OCI-LY1 (cell line): Measurements from ENCODE around the gene SLC2A13.

ENCODE experiments used
- H2AFZ ChIP-seq: fragments of 200-600 bp; sonication (generic), shearing (Covaris generic); 2 replicates; pipeline ENCODE4 v1.6.0; 2014; ENCODE audit warnings: antibody characterized with exemption, mild to moderate bottlenecking, low read length
- H3F3A ChIP-seq: fragments of 200-600 bp; sonication (generic), shearing (Covaris generic); 2 replicates; pipeline ENCODE4 v1.6.0; 2014; ENCODE audit warnings: mild to moderate bottlenecking, antibody characterized with exemption, low read length, moderate library complexity; ENCODE audit not compliant: insufficient read depth
- H3K27ac ChIP-seq: fragments of 200-600 bp; sonication (generic); 2 replicates; pipeline ENCODE4 v1.5.1; 2014; ENCODE audit warnings: low read length, mixed run types, mild to moderate bottlenecking, low read depth; ENCODE audit not compliant: poor library complexity, severe bottlenecking
- H3K27me3 ChIP-seq: fragments of 200-600 bp; sonication (generic); 2 replicates; pipeline ENCODE4 v1.6.0; 2014; ENCODE audit warnings: antibody characterized with exemption, mild to moderate bottlenecking, low read length, moderate library complexity; ENCODE audit not compliant: insufficient read depth
- H3K36me3 ChIP-seq: fragments of 200-600 bp; sonication (generic); 2 replicates; pipeline ENCODE4 v1.6.1; 2014; ENCODE audit warnings: mild to moderate bottlenecking, antibody characterized with exemption, low read length, moderate library complexity, mixed read lengths; ENCODE audit not compliant: insufficient read depth
- H3K4me1 ChIP-seq: fragments of 200-600 bp; sonication (generic); 2 replicates; pipeline ENCODE4 v1.5.1; 2014; ENCODE audit warnings: mild to moderate bottlenecking, low read length, moderate library complexity; ENCODE audit not compliant: insufficient read depth, severe bottlenecking
- H3K4me2 ChIP-seq: fragments of 200-600 bp; sonication (generic), shearing (Covaris generic); 2 replicates; pipeline ENCODE4 v1.6.1; 2014; ENCODE audit warnings: low read length
- H3K4me3 ChIP-seq: fragments of 200-600 bp; sonication (generic); 2 replicates; pipeline ENCODE4 v1.5.1; 2014; ENCODE audit warnings: low read length, low read depth, mild to moderate bottlenecking, mixed read lengths; ENCODE audit not compliant: poor library complexity, severe bottlenecking
- H3K79me2 ChIP-seq: fragments of 200-600 bp; shearing (Covaris generic); 2 replicates; pipeline ENCODE4 v1.6.1; 2016; ENCODE audit warnings: mixed run types, low read length, mixed read lengths; ENCODE audit not compliant: insufficient read depth
- H3K9ac ChIP-seq: fragments of 200-600 bp; sonication (generic), shearing (Covaris generic); 2 replicates; pipeline ENCODE4 v1.6.1; 2014; ENCODE audit warnings: mild to moderate bottlenecking, low read length, mixed read lengths
- H3K9me2 ChIP-seq: fragments of 200-600 bp; sonication (generic), shearing (Covaris generic); 2 replicates; pipeline ENCODE4 v1.6.1; 2014; ENCODE audit warnings: low read depth, mild to moderate bottlenecking, low read length, mixed read lengths
- H3K9me3 ChIP-seq: fragments of 200-600 bp; shearing (Covaris generic); 2 replicates; pipeline ENCODE4 v1.6.1; 2014; ENCODE audit warnings: low read length, mixed read lengths
- H4K20me1 ChIP-seq: fragments of 200-600 bp; sonication (generic), shearing (Covaris generic); 2 replicates; pipeline ENCODE4 v1.6.0; 2016; ENCODE audit warnings: mild to moderate bottlenecking, low read length; ENCODE audit not compliant: insufficient read depth
- CTCF ChIP-seq: fragments of 200-600 bp; sonication (generic), shearing (Covaris generic); IDR thresholded peaks from 2 replicates; pipeline ENCODE4 v1.5.1; 2017; ENCODE audit warnings: mild to moderate bottlenecking, antibody characterized with exemption, low read length, moderate library complexity, mixed read lengths
- EZH2 ChIP-seq: fragments of 200-600 bp; sonication (generic), shearing (Covaris generic); IDR thresholded peaks from 2 replicates; pipeline ENCODE4 v1.8.0; 2017; ENCODE audit warnings: borderline replicate concordance, mixed run types, mild to moderate bottlenecking, antibody characterized with exemption, low read length, moderate library complexity, mixed read lengths

Gene SLC2A13

GRCh38 chr12:39743655-39744054, 362.2 kb downstream of the SLC2A13 start:
- no peak overlapping the region for H3K27ac ChIP-seq
- H3K9ac ChIP-seq = no peak overlapping the region
- H3K36me3 ChIP-seq = no peaks in the 10 kb centered on the region
- no peaks in the 10 kb centered on the region for H3K9me3 ChIP-seq
- no peaks in the 10 kb centered on the region for H3K9me2 ChIP-seq
- TF ChIP-seq CTCF = no peak
- no peak for TF ChIP-seq EZH2
- H3K27me3 ChIP-seq = no peaks in the 10 kb centered on the region
- no peak overlapping the region for H3K4me2 ChIP-seq
- H4K20me1 ChIP-seq = no peaks in the 10 kb centered on the region
- no peaks in the 10 kb centered on the region for H3K79me2 ChIP-seq
- no peak overlapping the region for H2AFZ ChIP-seq
- no peaks in the 10 kb centered on the region for H3F3A ChIP-seq
- no peak overlapping the region for H3K4me3 ChIP-seq
- no peaks in the 10 kb centered on the region for H3K4me1 ChIP-seq

- TF ChIP-seq EZH2 (no peak), CTCF (no peak)
Observed at GRCh38 chr12:39736406-39736805, 369.5 kb downstream of the SLC2A13 start.

GRCh38 chr12:39723831-39724230, 382.1 kb downstream of the SLC2A13 start:
- Histone ChIP-seq H3K4me1 (no peaks in the 10 kb centered on the region), H3K4me2 (no peak overlapping the region), H3K9me2 (no peaks in the 10 kb centered on the region), H3K27ac (no peak overlapping the region), H3F3A (no peaks in the 10 kb centered on the region), H2AFZ (no peak overlapping the region), H3K9me3 (no peaks in the 10 kb centered on the region), H3K4me3 (no peak overlapping the region), H4K20me1 (no peaks in the 10 kb centered on the region), H3K9ac (no peak overlapping the region), H3K36me3 (no peaks in the 10 kb centered on the region), H3K79me2 (no peaks in the 10 kb centered on the region), H3K27me3 (no peaks in the 10 kb centered on the region)
- TF ChIP-seq CTCF = no peak
- no peak for TF ChIP-seq EZH2

More at GRCh38 chr12:39736406-39736805, 369.5 kb downstream of the SLC2A13 start:
- Histone ChIP-seq H3K9me2 (no peaks in the 10 kb centered on the region), H4K20me1 (no peaks in the 10 kb centered on the region), H3F3A (no peaks in the 10 kb centered on the region), H3K4me1 (no peaks in the 10 kb centered on the region), H3K36me3 (no peaks in the 10 kb centered on the region), H3K79me2 (no peaks in the 10 kb centered on the region), H3K4me3 (no peak overlapping the region), H3K27ac (no peak overlapping the region), H2AFZ (no peak overlapping the region), H3K9ac (no peak overlapping the region), H3K27me3 (no peaks in the 10 kb centered on the region), H3K9me3 (no peaks in the 10 kb centered on the region), H3K4me2 (no peak overlapping the region)
